GM19397 (cell line): ENCODE data around the gene ZG16.
"Not testable (repeated sequence)": the region's sequence is repeated elsewhere in the genome, so short reads cannot be mapped to it uniquely, and the experiment has no call there.

Source experiments
- ATAC-seq: cut with Tn5 transposase; IDR thresholded peaks from one replicate; pipeline ENCODE4 v1.9.1; 2021; ENCODE audit warnings: mild to moderate bottlenecking, moderate library complexity; ENCODE audit not compliant: unreplicated experiment

Gene ZG16

GRCh38 chr16:29747947-29748759 lies 29.9 kb upstream of the ZG16 start:
- no peak for ATAC-seq

GRCh38 chr16:29748760-29749149 lies 29.3 kb upstream of the ZG16 start:
- not testable (repeated sequence) for ATAC-seq

- ATAC-seq, result no peak
These were observed 24.5 kb upstream of the ZG16 start for GRCh38 chr16:29753516-29753915.

GRCh38 chr16:29756654-29757053 lies 21.4 kb upstream of the ZG16 start:
- no peak for ATAC-seq

- ATAC-seq, result not testable (repeated sequence)
These were observed 21.0 kb upstream of the ZG16 start for GRCh38 chr16:29757086-29757485.

GRCh38 chr16:29757950-29758466 lies 20.0 kb upstream of the ZG16 start:
- no peak for ATAC-seq

- no peak for ATAC-seq
These were observed 17.3 kb upstream of the ZG16 start for GRCh38 chr16:29760567-29761279.

- not testable (repeated sequence) for ATAC-seq
These were observed 16.8 kb upstream of the ZG16 start for GRCh38 chr16:29761280-29761651.

GRCh38 chr16:29761882-29762281 lies 16.2 kb upstream of the ZG16 start:
- no peak for ATAC-seq

GRCh38 chr16:29763326-29763725 lies 14.7 kb upstream of the ZG16 start:
- no peak for ATAC-seq

- ATAC-seq, result no peak
These were observed 12.7 kb upstream of the ZG16 start for GRCh38 chr16:29765167-29766032.

GRCh38 chr16:29766571-29766970 lies 11.5 kb upstream of the ZG16 start:
- no peak for ATAC-seq

GRCh38 chr16:29767062-29767461 lies 11.0 kb upstream of the ZG16 start:
- ATAC-seq, result no peak

- ATAC-seq, result no peak
These were observed 8.5 kb upstream of the ZG16 start for GRCh38 chr16:29769507-29769906.

- no peak for ATAC-seq
These were observed 7.7 kb upstream of the ZG16 start for GRCh38 chr16:29770250-29770929.

GRCh38 chr16:29772330-29772729 lies 5.7 kb upstream of the ZG16 start:
- not testable (repeated sequence) for ATAC-seq

GRCh38 chr16:29774730-29775129 lies 3.3 kb upstream of the ZG16 start:
- ATAC-seq, result no peak

- ATAC-seq, result no peak
These were observed 2.2 kb upstream of the ZG16 start for GRCh38 chr16:29775742-29776408.

GRCh38 chr16:29779474-29779873 lies 1.4 kb downstream of the ZG16 start:
- ATAC-seq, result no peak
